AG09309 (cell line): ENCODE results near the gene HDAC7.
"Not testable (repeated sequence)": the region's sequence is repeated elsewhere in the genome, so short reads cannot be mapped to it uniquely, and the experiment has no call there.

ENCODE experiments used
- DNase-seq: peaks from one replicate; pipeline ENCODE4 v3.0.0-alpha.2; 2010; ENCODE audit warnings: low read depth
- H3K4me3 ChIP-seq: 2 replicates; pipeline ENCODE4 v1.5.1; 2011; ENCODE audit warnings: mild to moderate bottlenecking, low read depth, low read length, moderate library complexity; ENCODE audit not compliant: control insufficient read depth
- TF ChIP-seq, protein P1 (sequence below): IDR thresholded peaks from 2 replicates; pipeline ENCODE4 v1.5.1; 2011; ENCODE audit warnings: mild to moderate bottlenecking, low read depth, low read length, inconsistent platforms; ENCODE audit not compliant: insufficient read depth, control insufficient read depth; ENCODE audit errors: missing control alignments

Gene HDAC7

GRCh38 chr12:47849261-47849660 is 29.6 kb upstream of the HDAC7 start:
- DNase-seq = no peak
- no peak overlapping the region for H3K4me3 ChIP-seq
- TF ChIP-seq, protein P1, sequence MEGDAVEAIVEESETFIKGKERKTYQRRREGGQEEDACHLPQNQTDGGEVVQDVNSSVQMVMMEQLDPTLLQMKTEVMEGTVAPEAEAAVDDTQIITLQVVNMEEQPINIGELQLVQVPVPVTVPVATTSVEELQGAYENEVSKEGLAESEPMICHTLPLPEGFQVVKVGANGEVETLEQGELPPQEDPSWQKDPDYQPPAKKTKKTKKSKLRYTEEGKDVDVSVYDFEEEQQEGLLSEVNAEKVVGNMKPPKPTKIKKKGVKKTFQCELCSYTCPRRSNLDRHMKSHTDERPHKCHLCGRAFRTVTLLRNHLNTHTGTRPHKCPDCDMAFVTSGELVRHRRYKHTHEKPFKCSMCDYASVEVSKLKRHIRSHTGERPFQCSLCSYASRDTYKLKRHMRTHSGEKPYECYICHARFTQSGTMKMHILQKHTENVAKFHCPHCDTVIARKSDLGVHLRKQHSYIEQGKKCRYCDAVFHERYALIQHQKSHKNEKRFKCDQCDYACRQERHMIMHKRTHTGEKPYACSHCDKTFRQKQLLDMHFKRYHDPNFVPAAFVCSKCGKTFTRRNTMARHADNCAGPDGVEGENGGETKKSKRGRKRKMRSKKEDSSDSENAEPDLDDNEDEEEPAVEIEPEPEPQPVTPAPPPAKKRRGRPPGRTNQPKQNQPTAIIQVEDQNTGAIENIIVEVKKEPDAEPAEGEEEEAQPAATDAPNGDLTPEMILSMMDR = no peak

DNA sequence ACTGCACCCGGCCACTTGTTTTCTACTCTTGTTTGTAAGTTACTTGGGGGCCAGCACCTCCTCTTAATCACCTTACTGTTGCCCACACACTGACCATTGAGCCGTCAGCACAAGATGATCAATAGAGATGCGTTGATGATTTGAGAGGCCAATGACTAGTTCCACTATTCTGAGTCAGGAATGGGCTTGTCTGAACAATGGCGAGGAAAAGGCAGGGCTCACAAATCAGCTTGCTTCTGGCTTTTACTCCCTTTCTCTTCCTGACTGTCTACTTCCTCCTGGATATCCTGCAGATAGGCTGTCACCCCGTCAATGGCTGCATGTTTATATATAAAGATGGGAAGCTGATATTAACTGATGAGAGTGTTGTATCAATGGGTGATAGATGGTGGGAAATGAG is 29.1 kb upstream of the HDAC7 start:
- DNase-seq = no peak
- TF ChIP-seq, protein P1 = no peak
- no peak overlapping the region for H3K4me3 ChIP-seq

DNA sequence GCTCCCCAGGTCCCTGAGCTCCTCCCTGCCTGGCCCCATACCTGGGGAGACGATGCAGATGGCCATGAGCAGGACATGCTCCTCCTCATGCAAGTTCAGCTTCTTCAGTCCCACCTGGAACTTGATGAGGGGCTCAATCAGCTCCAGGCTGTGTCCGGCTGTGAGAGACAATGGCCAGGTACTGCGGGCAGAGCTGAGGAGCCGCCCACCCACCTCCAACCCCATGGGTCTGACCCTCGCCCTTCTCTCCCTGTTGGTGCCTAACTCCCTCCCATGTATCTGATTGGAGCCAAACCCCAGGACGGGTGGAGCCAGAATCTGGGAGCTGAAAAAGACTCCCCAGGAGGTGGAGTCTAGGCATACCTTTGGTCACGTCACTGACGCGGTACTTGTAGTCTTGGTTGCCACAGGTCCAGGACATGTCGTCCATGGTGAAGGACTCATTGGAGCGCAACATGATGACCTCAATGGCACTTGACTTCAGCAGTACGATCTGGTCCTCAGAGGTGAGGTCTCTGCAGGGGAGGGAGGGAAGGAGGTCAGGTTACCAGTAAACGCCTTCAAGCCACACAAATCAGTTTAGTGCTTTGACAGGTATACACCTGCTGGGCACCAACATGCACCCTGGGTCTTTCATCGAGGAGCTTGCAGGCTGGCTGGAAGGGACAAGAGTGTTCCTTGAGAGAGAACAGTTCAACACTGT is 26.7 kb upstream of the HDAC7 start:
- no peak for DNase-seq
- TF ChIP-seq, protein P1 = no peak
- no peak overlapping the region for H3K4me3 ChIP-seq

DNA sequence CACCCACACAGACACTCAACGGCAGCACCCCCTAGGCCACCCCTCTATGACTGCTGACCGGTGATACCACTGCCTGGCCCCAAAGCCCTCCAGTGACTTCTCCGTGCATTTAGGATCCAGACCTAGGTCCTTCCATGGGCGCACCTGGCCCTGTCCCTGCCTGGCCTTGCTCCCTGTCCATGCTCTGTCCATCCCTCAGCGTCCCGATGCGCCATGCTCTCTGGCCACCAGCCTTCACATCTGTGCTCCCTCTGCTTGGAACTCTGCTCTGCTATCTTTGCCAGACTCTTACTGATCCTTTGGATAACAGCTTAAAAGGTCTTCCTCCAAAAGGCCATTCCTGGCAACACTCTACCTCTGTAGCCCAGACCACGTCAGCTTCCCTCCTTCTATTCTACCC is 25.4 kb upstream of the HDAC7 start:
- H3K4me3 ChIP-seq = no peak overlapping the region
- no peak for DNase-seq
- TF ChIP-seq, protein P1 = no peak

- no peak for DNase-seq
- no peak overlapping the region for H3K4me3 ChIP-seq
- TF ChIP-seq, protein P1 = no peak
Measured at GRCh38 chr12:47844264-47845019, 24.7 kb upstream of the HDAC7 start.

- H3K4me3 ChIP-seq = no peak overlapping the region
- TF ChIP-seq, protein P1 = no peak
- no peak for DNase-seq
Measured at GRCh38 chr12:47843226-47843980, 23.7 kb upstream of the HDAC7 start.

GRCh38 chr12:47842543-47842942 is 22.8 kb upstream of the HDAC7 start:
- not testable (repeated sequence) for H3K4me3 ChIP-seq, DNase-seq
